PFSK-1 (cell line): ENCODE data around the gene SLC8A1.

Experiments used
- FOXP2 ChIP-seq: optimal IDR thresholded peaks from 2 replicates; pipeline ENCODE3; 2011; ENCODE audit warnings: borderline replicate concordance, control low read depth, inconsistent platforms; ENCODE audit not compliant: insufficient read depth; ENCODE audit errors: extremely low read length, extremely low read depth
- POLR2AphosphoS5 ChIP-seq: IDR thresholded peaks from 2 replicates; pipeline ENCODE4 v1.6.1; 2012; ENCODE audit warnings: low read depth, mild to moderate bottlenecking, control low read depth, low read length, moderate library complexity
- SIN3A ChIP-seq: IDR thresholded peaks from 2 replicates; pipeline ENCODE4 v1.6.1; 2012; ENCODE audit warnings: mild to moderate bottlenecking, low read length, moderate library complexity, borderline replicate concordance; ENCODE audit not compliant: insufficient read depth
- TAF1 ChIP-seq: IDR thresholded peaks from 2 replicates; pipeline ENCODE4 v1.6.1; 2012; ENCODE audit warnings: low read length, control low read depth, borderline replicate concordance; ENCODE audit not compliant: insufficient read depth
- TF ChIP-seq, protein P1 (sequence below), 2 experiments: IDR thresholded peaks; 2 replicates each; pipeline versions ENCODE4 v1.6.1 to v1.8.0; 2011 to 2012; ENCODE audit warnings: low read depth in 2 of 2, low read length in 2 of 2, control low read depth in 1 of 2, inconsistent platforms in 1 of 2, mild to moderate bottlenecking in 1 of 2, moderate library complexity in 1 of 2; ENCODE audit not compliant: insufficient read depth in 1 of 2

SLC8A1 gene

DNA sequence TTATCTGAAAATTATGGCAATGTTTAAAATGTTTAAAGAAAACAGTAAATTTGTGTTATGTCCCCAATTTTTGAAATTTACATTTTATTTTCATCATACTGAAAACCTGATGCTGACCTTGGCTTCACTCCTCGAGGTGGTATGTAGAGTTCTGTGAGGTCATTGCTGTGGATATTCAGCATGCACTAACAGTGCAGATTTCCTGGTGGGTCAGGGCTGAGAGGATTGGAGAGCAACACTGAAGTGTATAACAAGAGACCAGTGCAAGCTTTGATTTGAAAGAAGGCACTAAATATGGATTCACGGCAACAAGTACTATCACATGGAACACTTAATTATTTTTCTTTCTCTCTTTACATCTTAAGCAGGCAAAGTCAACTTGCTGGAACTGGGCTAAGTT is 134.1 kb downstream of the SLC8A1 start:
- TF ChIP-seq FOXP2 (no peak), TAF1 (no peak), POLR2AphosphoS5 (no peak), SIN3A (no peak)
- TF ChIP-seq, protein P1, sequence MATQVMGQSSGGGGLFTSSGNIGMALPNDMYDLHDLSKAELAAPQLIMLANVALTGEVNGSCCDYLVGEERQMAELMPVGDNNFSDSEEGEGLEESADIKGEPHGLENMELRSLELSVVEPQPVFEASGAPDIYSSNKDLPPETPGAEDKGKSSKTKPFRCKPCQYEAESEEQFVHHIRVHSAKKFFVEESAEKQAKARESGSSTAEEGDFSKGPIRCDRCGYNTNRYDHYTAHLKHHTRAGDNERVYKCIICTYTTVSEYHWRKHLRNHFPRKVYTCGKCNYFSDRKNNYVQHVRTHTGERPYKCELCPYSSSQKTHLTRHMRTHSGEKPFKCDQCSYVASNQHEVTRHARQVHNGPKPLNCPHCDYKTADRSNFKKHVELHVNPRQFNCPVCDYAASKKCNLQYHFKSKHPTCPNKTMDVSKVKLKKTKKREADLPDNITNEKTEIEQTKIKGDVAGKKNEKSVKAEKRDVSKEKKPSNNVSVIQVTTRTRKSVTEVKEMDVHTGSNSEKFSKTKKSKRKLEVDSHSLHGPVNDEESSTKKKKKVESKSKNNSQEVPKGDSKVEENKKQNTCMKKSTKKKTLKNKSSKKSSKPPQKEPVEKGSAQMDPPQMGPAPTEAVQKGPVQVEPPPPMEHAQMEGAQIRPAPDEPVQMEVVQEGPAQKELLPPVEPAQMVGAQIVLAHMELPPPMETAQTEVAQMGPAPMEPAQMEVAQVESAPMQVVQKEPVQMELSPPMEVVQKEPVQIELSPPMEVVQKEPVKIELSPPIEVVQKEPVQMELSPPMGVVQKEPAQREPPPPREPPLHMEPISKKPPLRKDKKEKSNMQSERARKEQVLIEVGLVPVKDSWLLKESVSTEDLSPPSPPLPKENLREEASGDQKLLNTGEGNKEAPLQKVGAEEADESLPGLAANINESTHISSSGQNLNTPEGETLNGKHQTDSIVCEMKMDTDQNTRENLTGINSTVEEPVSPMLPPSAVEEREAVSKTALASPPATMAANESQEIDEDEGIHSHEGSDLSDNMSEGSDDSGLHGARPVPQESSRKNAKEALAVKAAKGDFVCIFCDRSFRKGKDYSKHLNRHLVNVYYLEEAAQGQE (IDR thresholded peaks at IDR 0.05; ENCODE audit: insufficient read depth in 1 of 2, low read depth in 2 of 2, low read length in 2 of 2): no peak

DNA sequence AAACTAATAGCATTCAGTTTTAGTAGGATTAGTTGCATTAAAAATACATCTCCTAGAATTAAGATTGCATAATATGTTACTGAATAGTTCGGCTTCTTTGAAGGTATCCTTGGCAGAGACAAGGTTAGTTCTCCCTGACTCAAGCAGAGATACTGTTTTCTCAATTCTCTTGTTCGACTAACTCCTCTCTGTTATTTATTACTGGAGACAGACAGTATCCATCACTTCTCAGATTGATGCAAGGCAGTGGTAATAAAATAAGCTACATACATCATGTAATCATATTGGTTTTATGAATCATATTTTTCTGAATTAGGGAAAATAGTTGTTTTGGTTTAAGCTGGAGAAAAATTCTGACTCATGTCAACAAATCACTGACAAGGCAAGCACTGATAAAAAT is 134.8 kb downstream of the SLC8A1 start:
- TF ChIP-seq SIN3A (no peak), FOXP2 (no peak), POLR2AphosphoS5 (no peak), TAF1 (no peak)
- TF ChIP-seq, protein P1 (IDR thresholded peaks at IDR 0.05; ENCODE audit: insufficient read depth in 1 of 2, low read depth in 2 of 2, low read length in 2 of 2): no peak

DNA sequence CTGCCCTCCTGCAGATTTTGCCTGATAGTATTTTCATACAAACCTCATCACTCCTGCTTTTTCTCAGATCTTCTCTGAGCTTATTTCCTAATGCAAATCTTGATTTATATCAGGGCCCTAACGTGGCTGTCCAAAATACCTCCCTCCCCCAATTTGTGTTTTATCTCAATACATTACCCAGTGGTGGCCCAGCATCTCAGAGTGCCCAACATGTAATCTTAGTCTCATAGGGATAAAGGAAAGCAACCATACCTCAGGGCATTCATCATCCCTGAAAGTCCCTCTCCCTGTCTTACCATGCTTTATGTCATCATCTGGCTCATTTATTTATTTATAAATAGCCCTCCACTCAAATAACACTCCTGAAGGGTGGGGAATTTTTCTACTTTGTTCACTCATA is 135.3 kb downstream of the SLC8A1 start:
- TF ChIP-seq POLR2AphosphoS5: no peak
- TF ChIP-seq SIN3A: no peak
- no peak for TF ChIP-seq FOXP2
- no peak for TF ChIP-seq TAF1
- TF ChIP-seq, protein P1 (IDR thresholded peaks at IDR 0.05; ENCODE audit: insufficient read depth in 1 of 2, low read depth in 2 of 2, low read length in 2 of 2): no peak

DNA sequence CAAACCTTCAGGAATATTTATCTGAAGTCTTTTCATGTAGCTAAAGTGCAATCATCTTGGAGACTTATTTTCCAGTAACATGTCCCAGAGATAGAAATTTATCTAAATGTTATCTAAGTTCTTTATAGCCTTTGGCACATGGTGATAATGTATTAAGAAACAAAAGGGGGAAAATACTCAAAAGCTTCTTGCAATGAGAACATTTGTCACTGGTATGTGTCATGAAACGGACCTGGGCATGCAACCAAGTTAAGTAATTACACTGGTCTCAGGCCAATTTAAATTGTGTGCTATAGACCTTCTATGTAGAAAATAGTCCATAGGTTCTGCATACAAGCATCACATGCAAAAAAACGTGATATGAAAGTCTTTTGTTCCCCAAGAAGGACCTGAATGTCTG is 136.2 kb downstream of the SLC8A1 start:
- TF ChIP-seq TAF1 (no peak), POLR2AphosphoS5 (no peak), SIN3A (no peak), FOXP2 (no peak)

DNA sequence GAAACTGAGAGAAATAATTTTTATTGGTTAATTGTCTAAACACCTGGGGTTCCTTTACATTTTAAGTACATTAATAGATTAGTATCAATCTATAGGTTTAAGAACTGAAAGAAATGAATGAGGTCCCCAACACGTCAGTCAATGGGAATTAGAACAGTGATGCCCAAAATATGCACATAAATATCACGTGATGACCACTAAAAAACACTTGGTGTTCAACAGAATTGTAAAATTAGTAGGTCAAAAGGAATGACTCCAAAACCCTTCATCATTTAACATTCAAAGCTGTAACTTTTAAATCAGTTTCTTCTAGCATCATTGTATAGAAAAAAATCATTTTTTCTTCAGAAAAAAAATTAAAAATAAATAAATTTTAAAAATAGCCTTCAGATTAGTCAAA is 140.9 kb downstream of the SLC8A1 start:
- TF ChIP-seq POLR2AphosphoS5: no peak

DNA sequence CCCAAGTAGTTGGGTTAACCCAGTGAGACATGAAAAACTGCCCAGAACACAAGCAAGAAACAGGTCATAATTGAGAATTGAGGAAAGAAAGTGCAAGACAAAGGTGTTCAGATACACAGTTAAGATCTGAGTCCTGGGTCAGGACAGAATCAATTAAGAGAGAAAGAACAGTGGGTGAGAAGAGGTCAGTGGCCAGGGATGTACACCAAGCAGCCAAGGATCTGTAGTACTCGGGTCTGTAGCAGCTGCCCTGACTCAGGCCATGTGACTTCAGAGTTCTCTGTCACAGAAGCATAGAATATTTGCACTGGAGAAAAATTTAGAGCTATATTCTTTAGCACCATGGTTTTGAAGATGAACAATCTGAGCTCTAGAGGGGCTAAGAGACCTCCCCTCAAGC is 141.6 kb downstream of the SLC8A1 start:
- TF ChIP-seq POLR2AphosphoS5 (no peak), FOXP2 (no peak), TAF1 (no peak), SIN3A (no peak)
- TF ChIP-seq, protein P1 (IDR thresholded peaks at IDR 0.05; ENCODE audit: insufficient read depth in 1 of 2, low read depth in 2 of 2, low read length in 2 of 2): no peak
